Mammary epithelial cell (primary cell): ENCODE data around the gene FAM151A.

ENCODE experiments used
- CTCF ChIP-seq, 2 donors: IDR thresholded peaks in 1 of 2; conservative IDR thresholded peaks in 1 of 2; 2 replicates each; pipeline ENCODE4 v1.5.1; 2011 to 2012; ENCODE audit warnings: inconsistent platforms in 2 of 2, low read length in 2 of 2, mild to moderate bottlenecking in 2 of 2, control low read depth in 1 of 2, low read depth in 1 of 2; ENCODE audit not compliant: insufficient read depth in 1 of 2; ENCODE audit errors: extremely low read depth in 1 of 2
- EZH2 ChIP-seq: IDR thresholded peaks from 2 replicates; pipeline ENCODE4 v1.6.1; 2012; ENCODE audit warnings: low read length, inconsistent platforms, borderline replicate concordance

GRCh38 chr1:54649921-54650320 is 26.6 kb upstream of the FAM151A start:
- TF ChIP-seq CTCF (conservative IDR thresholded peaks at IDR 0.05 in 1 of 2, IDR thresholded peaks at IDR 0.05 in 1 of 2; ENCODE audit: extremely low read depth in 1 of 2, insufficient read depth in 1 of 2, low read depth in 1 of 2, low read length in 2 of 2): no peak
- no peak for TF ChIP-seq EZH2
